Omental fat pad (tissue), 4 donors: ENCODE measurements around the gene DSCAML1. TPM values are rescaled to one million over a fixed set of nuclear protein-coding genes. Genes with fewer than 3 reads are reported as not detected.

ENCODE experiments used
- ATAC-seq: fragments of 150-250 bp; one replicate; pipeline ENCODE4 v1.9.1; 2016; ENCODE audit warnings: mild to moderate bottlenecking, moderate library complexity; ENCODE audit not compliant: low FRiP score
- DNase-seq: peaks from one replicate; pipeline ENCODE4 v3.0.0-alpha.2; 2019; ENCODE audit warnings: low spot score
- total RNA-seq, 4 donors: library from RNA; depleted of rRNA; stranded (reverse); fragments of >200 nt; gene quantifications; one replicate each; pipeline ENCODE4 v1.1.0, GENCODE V29; 2016
- TF ChIP-seq, protein P1 (sequence below), 3 donors: fragments of 450-650 bp; IDR thresholded peaks; one replicate each; pipeline ENCODE4 v1.5.1; 2016 to 2017; ENCODE audit warnings: antibody characterized with exemption in 3 of 3, mild to moderate bottlenecking in 3 of 3, moderate library complexity in 2 of 3

Gene DSCAML1
- total RNA-seq, 4 donors from 2014 or later: 0.95 to 10.9 (median 3.9) TPM

DNA sequence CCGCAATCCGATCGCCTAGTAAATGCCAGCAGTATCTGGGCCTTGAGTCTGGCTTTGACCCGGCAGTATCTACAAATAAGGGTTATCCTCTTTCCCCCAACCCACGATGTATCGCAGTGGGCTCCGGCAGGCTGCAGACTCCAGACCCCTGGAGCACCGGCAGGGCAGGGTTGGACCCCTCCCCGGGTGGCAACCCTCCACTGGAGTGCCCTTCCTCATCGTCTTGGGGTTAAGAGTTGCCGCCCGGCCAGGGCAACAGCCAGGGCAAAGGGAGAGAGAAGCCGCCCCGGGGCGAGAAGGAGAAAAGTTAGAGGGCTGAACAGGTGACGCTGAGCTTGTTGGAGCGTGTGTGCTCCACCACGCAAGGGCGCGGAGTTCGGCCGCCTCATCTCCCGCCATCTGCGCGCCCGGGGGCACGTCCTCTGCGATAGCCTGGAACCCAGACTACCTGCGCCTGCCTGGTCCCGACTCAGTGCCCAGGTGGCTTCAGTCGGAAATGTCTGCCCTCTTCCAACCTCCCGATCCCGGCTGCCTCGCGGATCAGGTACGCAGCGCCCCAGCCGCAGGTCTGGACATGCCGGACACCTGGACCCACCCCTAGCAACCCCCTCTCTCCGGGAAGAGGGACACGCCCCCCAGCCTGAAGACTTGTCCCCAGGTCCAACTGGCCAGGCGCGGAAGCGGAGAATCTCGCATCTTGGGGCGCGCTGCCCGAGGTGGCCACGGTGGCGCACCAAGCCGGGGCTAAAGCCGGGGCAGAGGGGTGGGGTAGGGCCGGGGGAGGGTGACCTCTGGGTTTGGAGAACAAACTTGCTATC is 1.2 kb downstream of the DSCAML1 start:
- TF ChIP-seq, protein P1, sequence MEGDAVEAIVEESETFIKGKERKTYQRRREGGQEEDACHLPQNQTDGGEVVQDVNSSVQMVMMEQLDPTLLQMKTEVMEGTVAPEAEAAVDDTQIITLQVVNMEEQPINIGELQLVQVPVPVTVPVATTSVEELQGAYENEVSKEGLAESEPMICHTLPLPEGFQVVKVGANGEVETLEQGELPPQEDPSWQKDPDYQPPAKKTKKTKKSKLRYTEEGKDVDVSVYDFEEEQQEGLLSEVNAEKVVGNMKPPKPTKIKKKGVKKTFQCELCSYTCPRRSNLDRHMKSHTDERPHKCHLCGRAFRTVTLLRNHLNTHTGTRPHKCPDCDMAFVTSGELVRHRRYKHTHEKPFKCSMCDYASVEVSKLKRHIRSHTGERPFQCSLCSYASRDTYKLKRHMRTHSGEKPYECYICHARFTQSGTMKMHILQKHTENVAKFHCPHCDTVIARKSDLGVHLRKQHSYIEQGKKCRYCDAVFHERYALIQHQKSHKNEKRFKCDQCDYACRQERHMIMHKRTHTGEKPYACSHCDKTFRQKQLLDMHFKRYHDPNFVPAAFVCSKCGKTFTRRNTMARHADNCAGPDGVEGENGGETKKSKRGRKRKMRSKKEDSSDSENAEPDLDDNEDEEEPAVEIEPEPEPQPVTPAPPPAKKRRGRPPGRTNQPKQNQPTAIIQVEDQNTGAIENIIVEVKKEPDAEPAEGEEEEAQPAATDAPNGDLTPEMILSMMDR (IDR thresholded peaks at IDR 0.05): no peak
- DNase-seq: no peak
- ATAC-seq: no peak

DNA sequence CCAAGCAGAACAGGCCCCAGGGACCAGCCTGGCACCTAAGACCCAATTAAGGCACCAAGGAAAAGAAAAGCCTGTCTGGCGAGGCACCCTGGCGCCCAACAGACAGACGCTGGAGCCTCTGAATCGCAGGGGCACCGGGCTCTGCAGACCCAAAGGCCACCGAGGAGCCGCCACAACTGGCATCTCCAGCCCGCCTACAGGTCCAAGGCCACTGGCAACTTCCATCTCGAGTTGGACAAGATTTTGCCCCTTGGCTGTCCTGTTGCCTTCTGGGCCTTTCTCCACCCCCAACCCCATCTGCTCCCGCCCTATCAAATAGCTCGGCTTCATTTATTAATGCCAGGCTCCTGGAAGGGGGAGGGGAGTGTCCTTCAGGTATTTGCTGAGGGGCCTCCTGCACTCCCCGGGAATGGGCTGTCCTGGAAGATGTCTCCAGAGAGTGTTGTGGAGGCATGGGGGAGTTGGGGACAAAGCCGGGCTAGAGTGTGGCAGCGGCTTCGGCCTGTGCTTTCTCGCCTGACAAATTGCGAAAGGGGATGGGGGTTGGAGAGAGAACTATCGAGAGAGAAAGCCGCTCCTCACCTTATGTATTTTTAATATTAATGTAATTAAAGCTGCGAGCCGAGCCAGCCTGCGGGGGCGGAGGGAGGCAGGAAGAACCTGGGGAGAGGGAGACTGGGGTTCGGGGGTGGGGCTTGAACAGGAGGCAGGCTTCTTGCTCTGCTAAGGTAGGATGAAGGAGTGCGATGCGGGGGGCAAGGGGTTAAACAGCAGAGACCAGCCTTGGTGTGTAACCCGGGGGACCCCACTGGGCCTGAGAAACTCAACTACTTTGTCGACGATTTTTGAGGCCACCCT is 2.0 kb downstream of the DSCAML1 start:
- no peak for DNase-seq
- TF ChIP-seq, protein P1 (IDR thresholded peaks at IDR 0.05): no peak

DNA sequence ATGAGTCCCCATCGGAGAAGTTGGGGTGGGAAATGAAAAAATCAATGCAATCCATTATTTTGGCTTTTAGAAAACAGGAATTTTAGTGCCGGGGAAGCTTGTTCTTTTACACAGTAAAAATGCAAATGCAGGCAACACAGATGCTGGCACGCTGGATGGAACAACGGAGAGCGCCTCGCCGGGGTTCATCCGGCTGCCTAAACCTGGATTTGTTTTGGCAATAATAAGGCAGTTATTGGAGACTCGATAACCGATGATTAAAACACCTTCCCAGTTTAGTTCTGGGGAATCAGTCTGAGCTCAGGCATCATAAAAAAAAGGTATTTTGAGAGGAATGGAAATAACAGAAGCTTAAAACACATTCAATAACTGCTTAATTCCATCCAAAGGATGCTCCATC is 2.9 kb downstream of the DSCAML1 start:
- TF ChIP-seq, protein P1 (IDR thresholded peaks at IDR 0.05): no peak
- no peak for DNase-seq
- ATAC-seq: no peak

More for the DNA sequence above, 2.0 kb downstream of the DSCAML1 start:
- ATAC-seq: no peak

DNA sequence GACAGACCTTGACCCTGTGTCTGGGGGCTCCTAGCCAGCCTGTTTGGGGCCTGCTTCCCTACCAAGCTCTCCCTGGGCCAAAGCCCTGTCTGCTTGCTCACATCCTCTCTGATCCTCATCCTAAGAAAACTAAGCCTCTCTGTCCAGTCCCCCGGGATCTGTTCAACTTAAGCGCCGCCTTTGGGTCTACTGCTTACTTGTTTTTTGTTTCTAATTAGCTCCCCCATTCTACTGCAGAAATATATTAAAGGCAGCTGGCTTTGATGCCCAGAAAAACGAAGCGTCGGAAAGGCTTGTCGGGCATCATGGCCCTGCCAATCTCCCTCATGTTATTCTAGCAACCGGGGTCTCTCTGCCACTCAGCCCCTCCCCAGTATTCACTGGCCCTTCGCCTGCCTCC is 3.4 kb downstream of the DSCAML1 start:
- DNase-seq (no peak), ATAC-seq (no peak)
- TF ChIP-seq, protein P1 (IDR thresholded peaks at IDR 0.05): no peak

DNA sequence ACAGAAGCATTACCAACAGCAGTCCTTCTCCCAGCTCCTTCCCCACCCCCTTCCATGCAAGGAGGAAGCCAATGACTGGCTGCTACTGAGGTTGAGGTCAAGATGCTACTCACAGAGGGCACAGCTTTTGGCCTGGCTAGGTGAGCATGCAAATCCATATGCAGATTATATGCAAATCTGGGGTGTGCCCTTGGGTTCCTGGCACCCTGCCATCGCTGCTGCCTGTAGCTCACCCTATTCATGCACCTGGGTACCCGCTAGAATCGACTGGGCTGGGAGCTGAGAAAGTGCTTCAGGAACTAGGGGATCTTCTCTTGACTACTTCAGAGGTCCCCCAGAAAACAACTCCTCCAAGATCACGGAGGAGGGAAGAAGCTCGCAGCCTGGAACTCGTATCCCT is 4.0 kb downstream of the DSCAML1 start:
- ATAC-seq (no peak), DNase-seq (no peak)
- TF ChIP-seq, protein P1 (IDR thresholded peaks at IDR 0.05): no peak

DNA sequence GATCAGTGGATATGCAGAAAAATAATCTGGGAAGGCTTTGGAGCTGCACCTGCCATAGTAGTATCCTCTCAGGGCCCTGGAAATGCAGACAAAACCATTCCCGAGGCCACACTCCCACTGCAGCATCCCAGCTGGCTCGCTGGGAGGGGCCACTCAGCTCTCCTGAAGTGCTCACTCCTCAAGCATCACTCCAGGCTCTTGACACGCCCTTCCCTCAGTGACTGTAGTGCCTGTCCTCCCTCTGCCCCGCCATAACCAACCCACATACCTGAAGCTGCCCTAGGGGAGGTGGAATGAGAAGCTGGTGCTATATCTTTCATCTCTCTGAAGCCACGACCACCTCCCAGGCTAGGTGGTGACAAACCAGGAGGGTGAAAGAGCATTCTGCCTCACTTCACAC is 4.8 kb downstream of the DSCAML1 start:
- no peak for ATAC-seq
- TF ChIP-seq, protein P1 (IDR thresholded peaks at IDR 0.05): no peak
- no peak for DNase-seq
